K562 (cell line): ENCODE results near the gene SLC25A33. TPM values are rescaled to one million over a fixed set of nuclear protein-coding genes. Genes with fewer than 3 reads are reported as not detected.

Experiments used
- ADNP ChIP-seq: fragments of 200-800 bp; sonication (Bioruptor generic); IDR thresholded peaks from 2 replicates; pipeline ENCODE4 v1.6.1; 2016; ENCODE audit warnings: missing genetic modification characterization, missing compliant biosample characterization
- BRF2 ChIP-seq: IDR thresholded peaks from 3 replicates; pipeline ENCODE4 v1.6.1; 2011; ENCODE audit warnings: borderline replicate concordance, mild to moderate bottlenecking; ENCODE audit not compliant: insufficient read length, insufficient read depth
- ETV6 ChIP-seq, 3 experiments: fragments of 150-350 bp in 1 of 3; sonication (generic) in 1 of 3; formaldehyde crosslinking in 1 of 3; IDR thresholded peaks; 2 replicates each; pipeline versions ENCODE4 v1.6.1 to v1.8.0; 2014 to 2022; ENCODE audit warnings: borderline replicate concordance in 2 of 3, low read depth in 2 of 3, antibody characterized with exemption in 1 of 3, low read length in 1 of 3, mild to moderate bottlenecking in 1 of 3, missing genetic modification reagents in 1 of 3
- GABPB1 ChIP-seq: sonication (generic); formaldehyde crosslinking; IDR thresholded peaks from 2 replicates; pipeline ENCODE4 v1.8.0; 2022; ENCODE audit warnings: mild to moderate bottlenecking, missing genetic modification reagents
- ID3 ChIP-seq, 2 experiments: fragments of 250-450 bp in 1 of 2; fragments of 450-650 bp in 1 of 2; sonication (Bioruptor Pico) in 1 of 2; IDR thresholded peaks; 2 replicates each; pipeline versions ENCODE4 v1.6.1 to v1.8.0; 2016 to 2021; ENCODE audit warnings: mild to moderate bottlenecking in 2 of 2, moderate library complexity in 2 of 2, missing compliant biosample characterization in 1 of 2, missing genetic modification characterization in 1 of 2
- IRF9 ChIP-seq: fragments of 450-650 bp; IDR thresholded peaks from 2 replicates; pipeline ENCODE4 v1.6.1; 2016; ENCODE audit warnings: missing biosample characterization, missing genetic modification characterization
- MYC ChIP-seq, 2 experiments: fragments of 250-450 bp in 1 of 2; sonication (Bioruptor Pico) in 1 of 2; IDR thresholded peaks; 2 replicates each; pipeline versions ENCODE4 v1.5.1 to v1.6.1; 2012 to 2021; ENCODE audit warnings: low read depth in 2 of 2, borderline replicate concordance in 1 of 2, improper control_type of control experiment in 1 of 2, low read length in 1 of 2, mild to moderate bottlenecking in 1 of 2, moderate library complexity in 1 of 2
- NFE2L1 ChIP-seq: fragments of 450-650 bp; IDR thresholded peaks from 2 replicates; pipeline ENCODE4 v1.6.1; 2016; ENCODE audit warnings: missing genetic modification characterization, low read depth, mild to moderate bottlenecking, missing compliant biosample characterization, moderate library complexity, borderline replicate concordance
- STAG1 ChIP-seq: sonication (generic); formaldehyde crosslinking; IDR thresholded peaks from 2 replicates; pipeline ENCODE4 v1.5.0; 2020; ENCODE audit warnings: missing genetic modification reagents, borderline replicate concordance
- STAT5B ChIP-seq: fragments of 250-450 bp; sonication (Bioruptor Pico); IDR thresholded peaks from 2 replicates; pipeline ENCODE4 v1.8.0; 2021; ENCODE audit warnings: mild to moderate bottlenecking, inconsistent platforms
- TAF1 ChIP-seq: IDR thresholded peaks from 2 replicates; pipeline ENCODE4 v1.6.1; 2011; ENCODE audit warnings: mild to moderate bottlenecking, low read length, moderate library complexity; ENCODE audit not compliant: insufficient read depth, control insufficient read depth, severe bottlenecking; ENCODE audit errors: extremely low read depth
- THRA ChIP-seq: fragments of 450-650 bp; IDR thresholded peaks from 2 replicates; pipeline ENCODE4 v1.6.1; 2017; ENCODE audit warnings: mild to moderate bottlenecking, moderate library complexity
- ZBTB9 ChIP-seq: fragments of 450-650 bp; formaldehyde crosslinking; IDR thresholded peaks from 2 replicates; pipeline ENCODE4 v1.4.0; 2020; ENCODE audit warnings: mild to moderate bottlenecking, moderate library complexity
- ZNF134 ChIP-seq: fragments of 250-450 bp; sonication (Bioruptor Pico); conservative IDR thresholded peaks from 2 replicates; pipeline ENCODE4 v1.4.0; 2020
- ZNF239 ChIP-seq: fragments of 250-450 bp; sonication (Bioruptor Pico); IDR thresholded peaks from 2 replicates; pipeline ENCODE4 v1.4.0; 2020; ENCODE audit warnings: mild to moderate bottlenecking
- ZNF277 ChIP-seq: fragments of 250-450 bp; sonication (Bioruptor Pico); IDR thresholded peaks from 2 replicates; pipeline ENCODE4 v1.8.0; 2022; ENCODE audit warnings: inconsistent platforms, mild to moderate bottlenecking, moderate library complexity, borderline replicate concordance
- ZNF316 ChIP-seq: fragments of 450-650 bp; IDR thresholded peaks from 2 replicates; pipeline ENCODE4 v1.6.1; 2016
- ZNF717 ChIP-seq: fragments of 250-450 bp; sonication (Bioruptor Pico); IDR thresholded peaks from 2 replicates; pipeline ENCODE4 v1.5.0; 2021
- polyA plus RNA-seq, 8 experiments: library from polyadenylated mRNA; depleted of rRNA in 4 of 8; stranded (reverse) in 5 of 8; unstranded in 3 of 8; fragments of >200 nt; fragmentation: Nextera tagmentation in 2 of 8; fragmentation: Illumina TruSeq in 1 of 8; extraction: Ambion mirVana in 2 of 8; extraction: Trizol in 1 of 8; gene quantifications; 2 replicates each; pipeline versions ENCODE4 v1.2.1 to v1.2.3, GENCODE V29; 2011 to 2014; ENCODE audit warnings: inconsistent platforms in 1 of 8, missing spikeins in 1 of 8
- total RNA-seq, 7 experiments: library from RNA; depleted of rRNA in 6 of 7; stranded (reverse); fragments of >200 nt in 6 of 7; fragmentation: Illumina TruSeq in 2 of 7; extraction: Trizol in 2 of 7; gene quantifications; 2 replicates each; pipeline versions ENCODE4 v1.2.1 to v1.2.3, GENCODE V29; 2011 to 2021; ENCODE audit warnings: low replicate concordance in 1 of 7

The SLC25A33 gene
- total and polyA plus RNA-seq, 9 of the 15 experiments (the other 6 are each of a cell fraction or from before 2014, with no cell fraction given) = 3.2 to 23.5 (median 17.5) TPM

- TF ChIP-seq NFE2L1 (tag) (no peak), ZNF717 (CRISPR knock-in tag) (no peak), TAF1 (no peak), ZNF239 (CRISPR knock-in tag) (no peak), STAG1 (CRISPR knock-in tag) (no peak), THRA (no peak), BRF2 (no peak), ETV6 (IDR thresholded peaks at IDR 0.05; ENCODE audit: borderline replicate concordance in 1 of 2, low read depth in 2 of 2, low read length in 1 of 2) (no peak), ETV6 (CRISPR knock-in tag; IDR thresholded peaks at IDR 0.05; ENCODE audit: borderline replicate concordance) (no peak), ZNF277 (CRISPR knock-in tag) (no peak), ADNP (tag) (peak; percentile 95), MYC (IDR thresholded peaks at IDR 0.05; ENCODE audit: low read depth, low read length) (peak; percentile 36; the same call in 1 of the 2 replicates), MYC (CRISPR knock-in tag; IDR thresholded peaks at IDR 0.05; ENCODE audit: borderline replicate concordance, low read depth) (no peak), ZNF134 (CRISPR knock-in tag) (no peak), ID3 (CRISPR knock-in tag; IDR thresholded peaks at IDR 0.05) (no peak), ID3 (tag; IDR thresholded peaks at IDR 0.05) (peak; percentile 38; the same call in 1 of the 2 replicates), STAT5B (CRISPR knock-in tag) (no peak), ZBTB9 (CRISPR knock-in tag) (peak; percentile 39; the same call in 1 of the 2 replicates), IRF9 (no peak), ZNF316 (no peak), GABPB1 (CRISPR knock-in tag) (peak; percentile 64)
These were observed 90.4 kb downstream of the SLC25A33 start (continued) for GRCh38 chr1:9629445-9630201.
